ENCODE data around the gene MPPED1.

MPPED1 gene

DNA sequence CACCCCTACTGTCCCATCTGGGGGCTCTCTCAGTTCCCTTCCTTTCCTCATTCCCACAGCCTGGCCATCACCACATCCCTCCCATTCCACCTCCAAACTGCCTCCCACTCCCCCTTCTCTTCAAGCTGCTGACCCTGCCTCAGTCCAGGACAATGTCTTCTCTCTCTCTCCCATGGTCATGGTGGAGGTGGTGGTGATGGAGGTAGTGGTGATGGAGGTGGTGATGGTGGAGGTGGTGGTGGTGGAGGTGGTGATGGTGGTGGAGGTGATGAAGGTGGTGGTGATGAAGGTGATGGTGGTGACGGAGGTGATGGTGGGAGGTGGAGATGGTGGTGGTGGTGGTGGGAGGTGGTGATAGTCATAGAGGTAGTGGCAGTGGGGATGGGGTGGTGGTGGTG is 87.0 kb downstream of the MPPED1 start:
- DNase-seq (ENCODE audit: low spot score), result no peak

DNA sequence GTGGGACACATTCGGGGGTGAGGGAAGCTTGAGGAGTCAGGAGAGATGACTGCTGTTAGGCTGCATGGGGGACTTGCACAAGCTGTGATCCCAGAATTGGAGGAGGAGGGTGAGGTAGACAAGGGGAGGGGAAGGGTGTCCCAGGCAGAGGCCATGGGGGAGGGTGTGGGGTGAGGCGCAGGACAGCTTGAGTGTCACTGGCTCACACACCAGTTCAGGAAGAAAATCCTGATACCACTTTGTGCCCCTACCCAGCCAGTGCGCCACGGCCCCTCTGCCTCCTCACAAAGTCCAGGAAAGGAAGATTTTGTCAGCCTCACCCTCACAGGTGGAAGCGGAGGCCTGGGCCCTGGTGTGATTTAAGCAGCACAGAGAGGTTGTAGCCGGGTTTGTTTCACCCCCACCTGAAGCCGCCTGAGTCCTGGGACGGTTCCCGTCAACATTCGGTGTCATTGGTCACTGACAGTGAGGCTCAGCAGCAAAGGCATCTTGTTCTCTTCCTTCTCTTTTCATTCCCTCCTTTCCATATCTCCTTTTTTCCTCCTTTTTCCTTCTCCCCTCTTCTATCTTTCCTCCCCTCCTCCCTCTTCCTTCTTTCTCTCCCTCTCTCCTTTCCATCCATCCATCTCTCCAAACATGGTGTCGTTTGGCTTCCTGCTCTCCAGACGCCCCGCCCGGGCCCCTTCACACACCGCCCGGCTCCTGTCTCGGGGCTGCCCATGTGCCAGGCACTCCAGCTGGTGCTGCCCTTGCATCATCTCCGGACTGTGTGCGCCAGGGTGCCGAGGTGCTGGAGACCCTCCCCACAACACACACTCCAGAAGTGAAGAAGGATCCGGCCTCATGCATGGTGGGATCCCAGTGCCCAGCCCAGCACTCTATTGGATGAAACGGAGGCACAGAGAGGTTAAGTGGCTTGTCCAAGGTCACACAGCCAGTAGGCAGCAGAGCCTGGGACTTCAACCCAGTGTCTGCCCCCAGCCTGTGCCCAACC is 89.3 kb downstream of the MPPED1 start:
- no peak for DNase-seq (ENCODE audit: low spot score)

GRCh38 chr22:43501878-43502277 is 90.1 kb downstream of the MPPED1 start:
- peak; percentile 57 for DNase-seq (ENCODE audit: low spot score)

GRCh38 chr22:43502306-43502874 is 90.6 kb downstream of the MPPED1 start:
- DNase-seq (ENCODE audit: low spot score), result no peak

GRCh38 chr22:43504068-43504467 is 92.3 kb downstream of the MPPED1 start:
- DNase-seq (ENCODE audit: low spot score), result no peak

DNA sequence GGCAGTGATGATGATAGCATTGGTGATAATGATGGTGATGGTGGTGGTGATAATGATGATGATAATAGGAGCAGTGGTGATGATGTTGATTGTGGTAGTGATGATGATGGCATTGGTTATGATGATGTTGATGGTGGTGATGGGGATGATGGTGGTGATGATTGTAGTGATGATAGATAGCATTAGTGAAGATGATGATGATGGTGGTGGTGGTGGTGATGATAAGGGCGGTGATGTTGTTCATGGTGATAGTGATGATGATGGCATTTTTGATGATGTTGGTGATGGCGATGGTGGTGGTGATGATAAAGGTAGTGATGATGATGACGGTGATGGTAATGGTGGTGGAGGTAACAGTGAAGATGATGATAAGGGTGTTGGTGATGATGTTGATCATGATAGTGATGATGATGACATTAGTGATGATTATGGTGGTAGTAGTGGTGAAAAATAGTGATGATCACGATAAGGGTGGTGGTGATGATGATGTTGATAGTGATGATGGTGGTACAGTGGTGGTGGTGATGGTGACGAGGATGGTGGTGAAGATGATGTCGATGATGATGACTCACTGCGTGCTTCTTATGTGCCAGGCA is 93.0 kb downstream of the MPPED1 start:
- no peak for DNase-seq (ENCODE audit: low spot score)

DNA sequence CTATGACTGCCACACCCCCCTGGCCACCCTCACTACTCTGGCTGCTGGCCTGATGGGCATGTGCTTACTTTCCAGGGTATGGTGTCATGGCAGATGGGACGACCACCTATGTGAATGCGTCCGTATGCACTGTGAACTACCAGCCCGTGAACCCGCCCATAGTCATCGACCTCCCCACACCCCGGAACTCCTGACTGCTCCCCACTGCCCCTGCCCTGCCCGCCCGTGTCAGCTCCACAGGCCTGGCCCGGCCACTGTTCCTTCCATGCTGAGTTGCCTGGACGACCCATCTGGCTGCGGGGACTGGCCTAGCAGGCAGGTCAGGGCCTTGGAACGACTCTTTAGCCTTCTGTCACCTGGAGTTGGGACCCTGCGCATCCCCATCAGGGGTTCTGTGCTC is 93.6 kb downstream of the MPPED1 start:
- no peak for DNase-seq (ENCODE audit: low spot score)

DNA sequence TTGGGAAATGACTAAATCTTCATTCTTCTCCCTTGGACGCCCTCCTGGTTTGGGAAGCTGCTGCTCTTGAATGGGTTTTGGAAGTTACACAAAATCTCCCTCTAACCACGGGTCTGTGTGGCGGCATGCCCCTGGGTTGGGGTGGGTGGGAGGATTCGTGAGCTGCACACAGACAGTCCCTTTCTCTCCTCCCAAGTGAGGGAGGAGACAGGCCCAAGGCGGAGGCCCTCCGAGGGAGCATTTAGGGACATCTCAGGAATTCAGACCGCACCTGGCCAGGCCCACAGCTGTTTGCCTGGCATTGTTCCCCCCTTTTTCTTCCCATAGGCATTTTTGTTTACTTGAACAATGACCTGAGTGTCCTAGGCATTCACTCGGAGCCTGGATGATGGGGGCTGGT is 94.1 kb downstream of the MPPED1 start:
- DNase-seq (ENCODE audit: low spot score), result no peak

DNA sequence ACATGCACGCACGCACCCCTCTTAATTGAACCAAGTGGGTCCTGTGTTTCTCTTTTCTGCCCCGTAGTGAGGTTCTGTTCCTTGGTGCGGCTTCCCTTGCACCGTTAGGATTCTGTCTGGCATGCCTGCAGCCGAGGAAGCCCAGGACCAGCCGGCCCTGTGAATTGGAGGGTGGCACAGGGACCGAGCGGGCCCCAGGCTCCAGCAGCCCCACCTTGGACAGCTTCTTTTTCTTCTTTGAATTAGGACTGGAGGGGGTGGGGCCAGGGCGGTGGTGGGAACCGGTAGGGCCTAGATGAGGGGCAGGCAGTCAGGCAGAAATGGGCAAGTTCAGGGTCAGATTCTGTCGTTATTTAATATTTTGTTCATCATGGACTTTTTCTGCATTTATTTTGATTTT is 94.7 kb downstream of the MPPED1 start:
- DNase-seq (ENCODE audit: low spot score), result no peak

DNA sequence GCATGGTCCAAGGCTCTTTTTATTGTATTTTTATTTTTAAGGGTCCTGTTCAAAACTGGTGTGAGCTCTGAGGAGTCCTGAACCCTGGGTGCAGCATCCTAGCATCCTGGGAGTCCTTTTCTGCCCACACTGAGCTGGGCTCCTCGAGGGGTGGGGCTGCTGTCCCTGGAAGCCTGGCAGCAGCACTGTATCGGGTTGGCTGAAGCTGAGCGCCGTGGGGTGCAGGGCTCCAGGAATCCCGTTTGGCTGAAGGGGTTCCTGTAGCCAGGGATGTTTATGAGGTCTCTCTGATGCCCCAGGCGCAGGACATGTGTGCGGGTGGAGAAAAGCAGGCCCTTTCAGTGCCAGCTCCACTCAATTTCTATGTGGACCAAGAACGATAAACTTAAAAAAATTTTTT is 95.4 kb downstream of the MPPED1 start:
- DNase-seq (ENCODE audit: low spot score), result no peak

DNA sequence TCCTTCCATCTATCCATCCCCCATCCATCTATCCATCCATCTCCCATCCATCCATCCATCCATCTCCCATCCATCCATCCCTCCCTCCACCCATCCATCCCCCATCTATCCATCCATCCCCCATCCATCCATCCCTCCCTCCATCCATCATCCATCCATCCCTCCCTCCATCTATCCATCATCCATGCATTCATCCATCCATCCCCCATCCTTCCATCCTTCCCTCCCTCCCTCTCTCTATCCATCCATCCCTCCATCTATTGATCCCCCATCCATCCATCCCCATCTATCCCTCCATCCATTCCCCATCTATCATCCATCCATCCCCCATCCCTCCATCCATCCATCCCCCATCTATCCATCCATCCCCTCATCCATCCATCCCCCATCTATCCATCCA is 96.7 kb downstream of the MPPED1 start:
- DNase-seq (ENCODE audit: low spot score), result no peak

GRCh38 chr22:43509337-43509736 is 97.5 kb downstream of the MPPED1 start:
- DNase-seq (ENCODE audit: low spot score), result no peak

DNA sequence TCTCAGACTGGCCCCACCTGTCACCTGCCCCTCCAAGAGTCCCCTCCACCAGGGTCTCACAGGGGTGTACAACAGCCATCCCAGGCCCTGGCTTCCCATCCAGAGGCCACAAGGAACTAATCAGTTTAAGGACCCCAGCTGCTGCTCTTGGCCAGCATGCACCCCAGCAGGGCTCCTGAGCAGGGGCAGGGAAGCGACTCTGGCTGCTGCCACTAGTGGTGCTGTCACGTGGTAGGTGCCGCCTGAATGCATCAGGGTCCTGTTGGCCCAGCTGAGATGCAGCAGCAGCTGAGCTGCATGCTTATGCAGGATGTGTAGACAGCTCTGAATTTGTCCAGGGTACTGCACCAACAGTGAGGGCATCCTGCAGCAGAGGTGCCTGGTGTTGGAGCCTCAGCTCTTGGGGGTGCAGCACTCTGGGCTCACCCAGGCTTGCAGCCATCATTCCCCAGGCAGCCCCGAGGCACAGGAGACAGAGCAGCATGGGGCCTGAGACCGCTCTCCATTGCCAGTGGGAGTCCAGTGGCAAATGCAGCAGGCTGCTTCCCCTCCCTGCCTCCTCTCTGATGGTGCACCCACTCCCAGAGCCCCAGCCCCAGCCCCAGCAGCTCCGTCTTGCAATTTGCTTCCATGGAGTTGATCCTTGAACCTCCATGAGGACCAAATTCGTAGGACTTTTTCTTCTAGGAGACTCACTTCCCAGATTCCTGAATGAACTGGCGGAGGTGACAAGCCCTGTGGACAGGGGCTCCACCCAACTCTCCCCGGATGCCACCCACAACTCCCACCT is 98.7 kb downstream of the MPPED1 start:
- no peak for DNase-seq (ENCODE audit: low spot score)

DNA sequence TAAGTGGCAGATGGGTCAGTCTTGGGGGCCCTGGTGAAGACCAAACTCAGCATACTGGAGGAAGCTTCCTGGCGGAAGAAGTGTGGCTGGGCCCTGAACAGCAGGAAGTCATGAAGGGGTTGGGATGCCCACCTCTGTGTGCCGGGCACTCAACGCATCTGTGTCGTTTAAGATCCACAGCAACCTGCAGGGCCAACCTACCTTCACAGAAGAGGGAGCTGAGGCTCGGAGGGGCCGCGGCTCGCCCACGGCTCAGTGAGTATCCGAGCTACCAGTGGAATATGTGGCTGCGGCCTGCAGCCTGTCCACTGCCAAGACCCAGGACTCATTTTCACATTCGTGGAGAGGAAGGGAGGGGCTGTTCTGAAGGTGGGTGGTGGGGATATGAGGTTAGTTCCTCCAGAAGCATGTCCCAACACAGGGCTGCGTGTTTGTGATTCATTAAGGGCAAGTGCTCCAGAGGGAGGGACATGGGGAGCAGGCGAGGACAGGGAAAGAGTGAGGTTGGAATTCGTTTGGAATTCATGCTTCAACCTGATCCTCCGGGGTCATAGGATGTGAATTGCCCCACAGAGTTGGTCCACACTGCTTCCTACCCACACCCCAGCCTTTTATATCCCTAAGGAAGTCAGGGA is 99.6 kb downstream of the MPPED1 start:
- DNase-seq (ENCODE audit: low spot score), result no peak

- no peak for DNase-seq (ENCODE audit: low spot score)
Measured at GRCh38 chr22:43512279-43512678, 100.5 kb downstream of the MPPED1 start.

DNA sequence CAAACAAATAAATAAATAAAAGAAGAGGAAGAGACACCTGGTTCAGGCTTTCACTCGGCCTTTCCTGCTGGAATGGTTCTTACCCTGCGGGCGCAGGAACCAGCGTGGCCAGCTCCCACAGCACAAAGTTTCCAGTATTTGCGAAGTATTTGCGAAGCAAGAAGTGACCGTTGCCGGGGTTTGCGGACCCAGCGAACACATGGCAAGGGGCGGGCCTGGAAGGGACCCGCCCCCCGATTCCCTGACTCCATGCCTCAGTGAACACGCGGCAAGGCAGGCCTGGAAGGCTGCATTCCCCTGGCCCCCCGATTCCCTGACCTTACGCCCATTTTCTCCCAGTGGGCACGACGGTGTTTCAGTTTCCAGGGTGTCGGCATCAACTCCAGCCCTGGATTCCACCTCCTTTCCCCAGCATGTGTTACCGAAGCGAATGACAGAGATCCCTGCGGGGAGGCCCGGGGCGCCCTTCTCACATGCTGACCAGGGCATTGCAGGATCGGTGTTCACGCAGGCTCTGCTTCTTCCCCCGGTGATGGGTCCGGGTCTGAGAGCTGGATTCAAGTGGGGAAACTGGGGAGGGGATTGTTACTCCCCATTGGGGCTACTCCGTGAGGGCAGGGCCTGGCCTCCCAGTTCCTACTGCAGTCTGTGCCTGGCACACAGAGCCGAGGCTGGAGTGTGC is 102.8 kb downstream of the MPPED1 start:
- peak; percentile 24 for DNase-seq (ENCODE audit: low spot score)

DNA sequence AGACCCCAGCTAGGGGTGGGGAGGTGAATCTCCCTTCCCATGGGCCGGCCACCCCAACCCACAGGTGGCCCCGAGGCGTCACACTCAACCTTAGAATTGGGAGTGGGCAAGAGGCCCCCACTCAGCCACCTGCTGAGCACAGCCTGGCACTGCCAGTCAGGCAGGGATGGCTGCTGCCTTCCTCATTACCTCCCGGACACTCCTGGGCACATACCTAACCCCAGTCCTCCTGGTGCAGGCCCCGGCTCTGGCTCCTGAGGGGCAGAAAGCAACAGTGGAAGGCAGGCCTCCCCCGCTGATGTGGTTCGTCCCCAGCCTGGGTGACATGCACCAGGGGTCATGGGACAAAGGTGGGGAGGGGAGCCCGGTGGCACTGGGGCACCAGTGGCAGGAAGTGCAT is 103.6 kb downstream of the MPPED1 start:
- peak; percentile 22 for DNase-seq (ENCODE audit: low spot score)

DNA sequence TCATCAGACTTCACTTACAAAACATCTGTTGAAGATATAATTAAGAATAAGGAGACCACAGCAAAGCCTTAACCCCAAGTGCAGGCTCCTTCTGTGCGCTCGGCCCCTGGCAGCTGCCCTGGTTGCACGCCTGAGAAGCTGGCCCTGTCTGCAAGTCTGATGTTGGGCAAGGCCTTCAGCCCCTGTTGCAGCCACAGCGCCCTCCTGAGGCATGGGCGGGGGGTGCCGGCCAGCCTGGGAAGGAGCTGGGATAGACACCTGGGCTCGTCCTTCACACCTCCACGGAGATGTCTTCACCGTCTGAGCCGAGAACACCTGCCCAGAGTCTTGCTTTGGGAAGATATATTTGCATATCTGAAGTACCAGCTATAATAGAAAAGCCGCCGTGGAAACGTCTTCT is 104.1 kb downstream of the MPPED1 start:
- peak; percentile 42 for DNase-seq (ENCODE audit: low spot score)

GRCh38 chr22:43516386-43516785 is 104.6 kb downstream of the MPPED1 start:
- DNase-seq (ENCODE audit: low spot score), result peak; percentile 10

GRCh38 chr22:43516996-43517635 is 105.3 kb downstream of the MPPED1 start:
- peak; percentile 18 for DNase-seq (ENCODE audit: low spot score)

GRCh38 chr22:43520632-43521039 is 108.8 kb downstream of the MPPED1 start:
- DNase-seq (ENCODE audit: low spot score), result no peak

All from D341Med (cell line).